ENCODE results near the gene ADCY2.

ADCY2 gene

GRCh38 chr5:7871653-7872052 is 475.7 kb downstream of the ADCY2 start:
- H3K4me3 ChIP-seq (ENCODE audit: low read depth, low read length) = no peak overlapping the region
- DNase-seq (ENCODE audit: low read depth) = no peak
- no peak for TF ChIP-seq CTCF (IDR thresholded peaks at IDR 0.05; ENCODE audit: low read depth, low read length, missing control alignments)
- in situ Hi-C loops (cut with HindIII; ENCODE audit: low sequenced_read_pairs) = no loop called here

GRCh38 chr5:7872517-7873130 is 476.7 kb downstream of the ADCY2 start:
- in situ Hi-C loops (cut with HindIII; ENCODE audit: low sequenced_read_pairs) = no loop called here
- H3K4me3 ChIP-seq (ENCODE audit: low read depth, low read length) = no peak overlapping the region
- no peak for DNase-seq (ENCODE audit: low read depth)
- no peak for TF ChIP-seq CTCF (IDR thresholded peaks at IDR 0.05; ENCODE audit: low read depth, low read length, missing control alignments)

- no peak for DNase-seq (ENCODE audit: low read depth)
- TF ChIP-seq CTCF (IDR thresholded peaks at IDR 0.05; ENCODE audit: low read depth, low read length, missing control alignments) = no peak
- in situ Hi-C loops (cut with HindIII; ENCODE audit: low sequenced_read_pairs) = no loop called here
- H3K4me3 ChIP-seq (ENCODE audit: low read depth, low read length) = no peak overlapping the region
Measured at GRCh38 chr5:7873216-7873615, 477.3 kb downstream of the ADCY2 start.

GRCh38 chr5:7874639-7875038 is 478.7 kb downstream of the ADCY2 start:
- TF ChIP-seq CTCF (IDR thresholded peaks at IDR 0.05; ENCODE audit: low read depth, low read length, missing control alignments) = no peak
- in situ Hi-C loops (cut with HindIII; ENCODE audit: low sequenced_read_pairs) = no loop called here
- no peak overlapping the region for H3K4me3 ChIP-seq (ENCODE audit: low read depth, low read length)
- no peak for DNase-seq (ENCODE audit: low read depth)

GRCh38 chr5:7875151-7875550 is 479.2 kb downstream of the ADCY2 start:
- in situ Hi-C loops (cut with HindIII; ENCODE audit: low sequenced_read_pairs) = no loop called here
- DNase-seq (ENCODE audit: low read depth) = no peak

GRCh38 chr5:7876867-7877266 is 480.9 kb downstream of the ADCY2 start:
- H3K4me3 ChIP-seq (ENCODE audit: low read depth, low read length) = no peak overlapping the region
- TF ChIP-seq CTCF (IDR thresholded peaks at IDR 0.05; ENCODE audit: low read depth, low read length, missing control alignments) = no peak
- in situ Hi-C loops (cut with HindIII; ENCODE audit: low sequenced_read_pairs) = no loop called here
- no peak for DNase-seq (ENCODE audit: low read depth)

More at GRCh38 chr5:7875151-7875550, 479.2 kb downstream of the ADCY2 start:
- TF ChIP-seq CTCF (IDR thresholded peaks at IDR 0.05; ENCODE audit: low read depth, low read length, missing control alignments) = no peak
- H3K4me3 ChIP-seq (ENCODE audit: low read depth, low read length) = no peak overlapping the region

Measured in astrocyte of the cerebellum (primary cell).